NCI-H2029 (cell line): ENCODE results near the gene HCRT.
"Not testable (repeated sequence)": the region's sequence is repeated elsewhere in the genome, so short reads cannot be mapped to it uniquely, and the experiment has no call there.

Experiments used
- DNase-seq: peaks from one replicate; lab custom pipeline; 2025; lab: John Stamatoyannopoulos, UW

HCRT gene

GRCh38 chr17:42179911-42180410, 5.3 kb downstream of the HCRT start:
- DNase-seq = no peak

DNA sequence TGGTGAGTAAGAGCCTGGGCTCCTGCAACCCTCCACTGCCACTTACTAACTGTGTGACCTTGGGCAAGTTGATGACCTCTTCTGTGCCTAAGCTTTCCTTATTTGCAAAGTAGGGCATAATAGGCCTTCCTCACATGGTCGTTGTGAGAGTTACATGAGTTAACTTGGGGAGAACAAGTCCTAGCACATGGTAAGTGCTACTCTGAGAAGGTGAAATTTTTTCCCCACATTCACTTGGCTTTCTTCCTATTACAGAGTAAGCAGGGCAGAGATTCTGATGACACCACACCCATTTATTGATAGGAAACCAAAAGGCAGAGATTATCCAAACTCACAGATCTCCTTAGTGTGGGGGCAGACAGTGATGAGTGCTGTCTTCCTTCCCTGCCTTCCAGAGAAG, 5.9 kb downstream of the HCRT start:
- no peak for DNase-seq

DNA sequence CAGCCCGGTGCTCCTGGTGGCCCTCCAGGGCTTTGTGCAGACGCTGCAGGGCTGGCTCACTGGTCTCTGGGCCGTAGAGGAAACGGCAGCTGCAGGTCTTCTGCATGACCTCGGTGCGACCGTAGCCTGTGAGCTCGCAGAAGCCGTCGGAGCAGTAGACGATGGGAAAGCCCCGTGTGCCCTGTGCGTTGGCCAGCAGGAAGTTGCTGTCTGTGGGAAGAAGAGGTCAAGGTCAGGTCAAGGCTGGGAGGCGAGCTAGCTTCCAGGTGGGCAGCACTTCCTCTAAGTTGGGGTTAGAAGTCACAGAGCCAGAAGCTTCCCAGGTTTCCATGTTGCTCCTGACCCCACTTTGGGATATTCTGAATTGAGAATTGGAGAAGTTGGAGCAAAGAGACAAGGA, 6.4 kb downstream of the HCRT start:
- no peak for DNase-seq

GRCh38 chr17:42177684-42178083, 7.6 kb downstream of the HCRT start:
- no peak for DNase-seq

DNA sequence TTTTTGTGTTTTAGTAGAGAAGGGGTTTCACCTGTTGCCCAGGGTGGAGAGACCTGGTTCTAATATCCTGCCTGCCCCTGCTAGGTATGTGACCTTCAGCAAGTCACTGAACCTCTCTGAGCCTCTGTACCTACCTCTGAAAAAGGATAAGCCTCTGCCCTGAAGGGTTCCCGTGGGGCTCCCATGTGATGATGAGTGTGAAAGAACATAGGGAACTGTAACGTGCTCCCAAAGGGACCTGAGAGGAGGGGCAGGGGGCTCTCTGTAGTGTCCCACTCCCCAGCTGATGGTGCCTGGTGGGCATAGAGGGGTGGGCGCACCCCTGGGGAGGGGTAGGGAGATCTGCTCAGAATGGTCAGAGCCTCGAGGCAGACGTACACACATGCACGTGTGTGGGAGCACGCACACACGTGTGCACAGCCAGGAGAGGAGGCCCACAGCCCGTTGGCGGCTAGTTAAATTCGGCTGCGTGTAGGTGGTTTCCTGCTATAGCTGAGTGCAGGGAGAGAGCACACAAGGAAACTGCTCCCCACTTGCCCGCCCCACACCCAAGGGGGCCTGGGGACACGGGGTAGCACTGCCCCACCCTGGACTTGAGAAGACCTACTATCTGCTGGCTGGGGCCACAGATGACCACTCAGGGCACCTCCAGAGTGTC, 11.0 kb downstream of the HCRT start:
- DNase-seq = no peak

DNA sequence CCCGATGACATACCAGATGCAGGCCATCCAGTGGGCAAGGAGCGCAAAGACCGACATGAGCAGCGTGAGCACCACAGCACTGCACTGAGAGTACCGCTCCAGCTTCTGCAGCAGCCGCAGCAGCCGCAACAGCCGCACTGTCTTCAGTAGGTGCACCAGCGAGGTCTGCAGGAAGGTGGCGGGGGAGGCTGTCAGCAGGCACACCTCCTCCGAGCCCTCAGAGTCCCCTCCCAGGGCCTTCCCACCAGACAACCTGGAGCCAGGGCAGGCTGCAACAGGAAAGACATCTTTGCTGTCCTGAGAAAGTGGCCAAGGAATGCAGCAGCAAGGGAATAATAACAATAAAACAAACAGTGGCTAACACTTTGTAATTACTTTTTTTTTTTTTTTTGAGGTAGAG, 13.4 kb downstream of the HCRT start:
- no peak for DNase-seq

DNA sequence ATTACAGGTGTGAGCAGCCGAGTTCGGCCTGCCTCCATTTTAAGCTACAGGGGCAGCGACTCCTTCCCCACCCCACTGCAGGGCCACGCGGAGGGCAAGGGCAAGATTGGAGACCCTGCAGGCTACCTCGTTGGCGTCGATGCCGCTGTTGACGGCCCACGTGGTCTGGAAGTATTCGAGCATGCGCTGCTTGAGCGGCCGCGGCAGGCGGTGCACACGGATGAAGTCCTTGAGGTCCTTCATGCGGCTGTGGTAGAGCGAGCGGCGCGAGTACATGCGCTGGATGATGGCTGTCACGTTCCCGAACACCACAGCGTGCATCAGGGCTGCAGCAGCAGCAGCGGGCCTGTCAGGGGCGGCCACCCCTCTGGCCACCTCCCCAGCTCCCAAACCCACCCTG, 15.9 kb downstream of the HCRT start:
- DNase-seq = no peak

- DNase-seq = no peak
These were observed 17.4 kb downstream of the HCRT start for GRCh38 chr17:42167807-42168206.

- DNase-seq = no peak
These were observed 19.0 kb downstream of the HCRT start for GRCh38 chr17:42166196-42166763.

DNA sequence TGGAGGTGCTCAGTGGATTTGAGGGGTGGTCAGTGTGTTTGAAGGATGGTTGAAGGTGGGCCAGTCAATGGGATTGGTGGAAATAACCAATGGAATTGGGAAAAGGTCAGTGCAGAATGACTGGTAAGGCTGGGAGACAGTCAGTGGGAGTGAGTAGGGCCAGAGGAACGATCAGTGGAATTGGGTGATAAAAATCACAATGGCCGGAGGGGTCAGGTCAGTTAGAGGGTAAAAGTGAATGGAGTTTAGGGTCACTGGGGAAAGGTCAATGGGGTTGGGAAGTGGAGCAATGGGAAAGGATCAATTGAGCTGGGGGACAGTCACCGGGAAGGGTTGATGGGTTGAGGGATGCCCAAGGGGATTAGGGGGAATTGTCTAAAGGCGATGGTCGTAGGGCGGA, 19.5 kb downstream of the HCRT start:
- DNase-seq = no peak

DNA sequence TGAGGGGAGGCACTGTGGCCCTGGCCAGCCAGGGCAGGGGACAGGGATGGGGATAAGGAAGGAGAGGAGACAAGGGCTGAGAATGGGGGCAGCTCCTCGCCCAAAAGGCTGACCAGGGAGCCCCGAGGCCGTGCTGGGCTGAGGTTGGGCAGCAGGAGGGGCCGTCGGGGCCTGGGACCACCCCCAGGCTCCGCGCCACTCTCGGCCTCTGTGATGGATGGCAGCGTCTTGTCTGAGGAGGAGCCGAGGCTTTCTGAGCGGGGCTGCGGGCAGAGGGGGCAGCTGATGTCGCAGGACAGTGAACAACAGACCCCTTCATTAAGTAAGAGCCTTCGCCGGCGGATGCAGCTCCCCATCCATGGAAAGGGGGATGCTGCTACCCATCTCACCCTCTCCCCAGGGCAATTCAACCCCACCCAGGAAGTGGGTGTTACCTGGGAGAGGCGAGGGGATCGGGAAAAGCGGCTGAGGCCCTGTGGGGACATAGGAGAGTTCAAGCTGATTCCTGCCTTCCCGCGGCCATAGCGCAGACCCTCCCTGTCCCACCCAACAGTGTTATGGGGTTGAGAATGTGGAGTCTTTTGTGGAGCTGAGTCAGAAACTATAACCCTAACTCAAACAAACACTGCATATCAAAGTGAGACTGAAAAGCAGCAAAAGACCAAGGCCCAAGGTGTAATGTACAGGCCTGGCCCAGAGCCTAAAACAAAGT, 21.4 kb downstream of the HCRT start:
- DNase-seq = no peak

DNA sequence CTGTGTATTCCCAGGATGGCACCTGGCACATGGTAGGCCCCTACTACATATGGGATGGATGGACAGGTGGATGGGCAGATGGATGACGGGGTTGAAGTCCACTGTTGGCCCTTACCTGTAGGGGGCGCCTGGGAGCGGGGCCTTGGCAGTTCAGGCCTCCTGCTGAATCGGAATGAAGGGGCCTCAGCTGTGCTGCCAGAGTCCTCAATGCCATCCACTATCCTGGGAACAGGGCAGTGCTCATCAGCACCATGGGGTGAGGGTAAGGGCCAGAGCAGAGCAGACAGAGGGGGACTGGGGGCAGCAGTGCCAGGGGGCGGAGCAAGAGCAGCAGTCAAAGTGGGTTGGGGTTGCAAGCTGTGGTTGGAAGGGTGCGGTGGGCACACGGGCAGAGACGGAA, 22.1 kb downstream of the HCRT start:
- no peak for DNase-seq

DNA sequence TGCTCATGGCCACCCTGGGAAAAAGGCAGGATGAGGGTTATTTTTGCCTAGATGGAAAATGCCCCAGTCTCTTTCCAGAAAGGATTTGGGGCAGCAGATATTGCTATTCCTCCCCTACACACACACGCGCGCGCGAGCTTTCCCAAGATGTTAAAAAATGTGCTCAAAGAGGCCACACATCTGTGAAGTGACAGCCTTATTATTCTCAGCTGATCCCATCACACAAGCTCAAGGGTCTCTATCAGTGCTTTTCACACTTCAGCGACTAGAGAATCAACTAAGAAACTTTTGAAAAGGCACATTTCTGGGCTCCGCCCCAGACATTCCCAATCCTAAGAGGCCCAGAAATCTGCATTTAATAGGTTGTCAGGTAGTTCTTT, 24.7 kb downstream of the HCRT start:
- no peak for DNase-seq

- DNase-seq = no peak
These were observed 25.3 kb downstream of the HCRT start for GRCh38 chr17:42159796-42160530.

DNA sequence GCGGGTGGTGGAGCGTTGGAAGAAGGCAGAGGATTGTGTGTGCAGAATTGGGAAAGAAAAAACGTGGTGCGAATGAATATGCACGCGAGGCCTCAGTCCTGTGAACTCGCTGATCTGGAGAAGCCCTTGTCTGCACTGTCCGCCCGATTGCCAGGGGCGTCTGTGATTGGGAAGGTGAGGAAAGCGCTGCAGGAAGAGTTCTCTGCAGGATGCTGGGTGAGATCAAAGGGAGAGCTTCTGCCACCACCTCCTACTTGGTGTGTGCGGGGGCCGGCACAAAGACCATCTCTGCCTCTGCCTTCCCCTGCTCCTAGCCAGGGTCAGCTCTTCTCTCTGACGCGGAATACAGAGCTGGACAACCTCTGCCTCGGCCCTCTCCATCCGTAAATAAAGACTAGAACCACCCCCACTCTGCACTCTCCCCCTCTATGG, 29.6 kb downstream of the HCRT start:
- no peak for DNase-seq

GRCh38 chr17:42153919-42154742, 31.1 kb downstream of the HCRT start:
- DNase-seq = no peak

- no peak for DNase-seq
These were observed 38.2 kb downstream of the HCRT start for GRCh38 chr17:42146911-42147607.

DNA sequence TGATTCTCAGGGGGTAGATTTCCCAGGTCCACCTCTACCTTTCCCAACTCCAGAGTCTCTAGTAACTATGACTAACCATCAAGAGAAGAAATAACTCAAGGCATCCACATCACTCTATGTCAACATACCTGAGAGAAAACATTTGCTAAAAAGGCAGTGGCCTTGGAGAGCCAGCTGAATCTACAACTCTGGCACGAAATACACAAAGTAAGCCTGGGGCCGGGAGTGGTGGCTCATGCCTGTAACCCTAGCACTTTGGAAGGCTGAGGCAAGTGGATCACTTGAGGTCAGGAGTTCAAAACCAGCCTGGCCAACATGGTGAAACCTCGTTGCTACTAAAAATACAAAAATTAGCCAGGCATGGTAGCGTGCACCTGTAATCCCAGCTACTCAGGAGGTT, 42.1 kb downstream of the HCRT start:
- DNase-seq = not testable (repeated sequence)

DNA sequence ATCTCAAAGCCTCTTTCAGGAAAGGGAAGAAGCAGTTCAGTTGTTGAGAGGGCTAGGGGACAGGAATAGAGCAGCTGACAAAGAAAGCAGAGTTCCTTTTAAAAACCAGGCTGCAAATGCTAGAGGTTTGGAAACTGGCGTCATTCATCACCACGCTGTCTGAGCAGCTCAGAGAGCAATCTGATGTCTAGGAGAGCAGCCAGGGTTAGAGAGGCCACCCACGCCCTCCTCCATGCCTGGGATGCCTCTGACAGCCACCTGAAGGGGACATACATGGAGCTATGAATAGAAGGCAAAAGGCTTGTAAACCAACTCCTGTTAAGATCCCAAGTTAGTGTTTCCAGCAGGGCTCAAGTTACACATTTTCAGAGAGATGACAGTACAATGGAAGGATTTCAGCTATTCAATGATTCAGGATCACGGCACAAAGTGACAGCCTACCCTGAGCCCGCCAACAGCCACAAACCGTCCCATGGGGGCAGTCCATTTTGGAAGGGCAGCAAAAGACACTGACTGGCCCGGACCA, 42.8 kb downstream of the HCRT start:
- DNase-seq = no peak

DNA sequence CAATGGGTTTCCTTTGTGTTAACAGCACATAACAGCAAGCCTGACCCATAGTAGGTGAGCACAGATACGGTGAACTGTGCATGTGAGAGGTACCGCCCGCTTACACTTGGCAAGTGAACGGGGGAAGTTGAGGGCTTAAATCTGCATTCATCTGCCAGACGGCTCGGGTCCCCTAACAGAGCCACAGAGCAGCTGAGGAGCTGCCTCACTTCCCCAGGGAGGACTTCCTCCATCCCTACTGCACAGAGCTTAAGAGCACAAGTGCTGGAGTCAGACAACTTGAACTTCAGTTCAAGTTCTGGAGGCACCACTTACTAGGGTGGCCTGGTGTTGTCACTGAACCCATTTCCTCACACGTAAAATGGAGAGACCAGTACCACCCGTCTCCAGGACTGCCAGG, 43.9 kb downstream of the HCRT start:
- no peak for DNase-seq

DNA sequence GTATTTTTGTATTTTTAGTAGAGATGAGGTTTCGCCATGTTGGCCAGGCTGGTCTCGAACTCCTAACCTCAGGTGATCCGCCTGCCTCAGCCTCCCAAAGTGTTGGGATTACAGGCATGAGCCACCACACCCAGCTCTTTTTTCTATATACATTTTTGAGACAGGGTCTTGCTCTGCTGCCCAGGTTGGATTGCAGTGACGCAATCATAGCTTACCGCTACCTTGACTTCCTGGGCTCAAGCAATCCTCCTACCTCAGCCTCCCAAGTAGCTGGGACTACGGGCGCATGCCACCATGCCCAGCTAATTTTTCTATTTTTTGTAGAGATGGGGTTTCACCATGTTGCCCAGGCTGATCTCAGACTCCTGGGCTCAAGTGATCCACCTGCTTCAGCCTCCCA, 44.6 kb downstream of the HCRT start:
- DNase-seq = not testable (repeated sequence)
